ENCODE results near the gene STK11. TPM values are rescaled to one million over a fixed set of nuclear protein-coding genes. Genes with fewer than 3 reads are reported as not detected.

Gene STK11
- polyA plus RNA-seq, 1 of the 3 experiments (the other 2 are of a cell fraction) = 55.5 TPM

DNA sequence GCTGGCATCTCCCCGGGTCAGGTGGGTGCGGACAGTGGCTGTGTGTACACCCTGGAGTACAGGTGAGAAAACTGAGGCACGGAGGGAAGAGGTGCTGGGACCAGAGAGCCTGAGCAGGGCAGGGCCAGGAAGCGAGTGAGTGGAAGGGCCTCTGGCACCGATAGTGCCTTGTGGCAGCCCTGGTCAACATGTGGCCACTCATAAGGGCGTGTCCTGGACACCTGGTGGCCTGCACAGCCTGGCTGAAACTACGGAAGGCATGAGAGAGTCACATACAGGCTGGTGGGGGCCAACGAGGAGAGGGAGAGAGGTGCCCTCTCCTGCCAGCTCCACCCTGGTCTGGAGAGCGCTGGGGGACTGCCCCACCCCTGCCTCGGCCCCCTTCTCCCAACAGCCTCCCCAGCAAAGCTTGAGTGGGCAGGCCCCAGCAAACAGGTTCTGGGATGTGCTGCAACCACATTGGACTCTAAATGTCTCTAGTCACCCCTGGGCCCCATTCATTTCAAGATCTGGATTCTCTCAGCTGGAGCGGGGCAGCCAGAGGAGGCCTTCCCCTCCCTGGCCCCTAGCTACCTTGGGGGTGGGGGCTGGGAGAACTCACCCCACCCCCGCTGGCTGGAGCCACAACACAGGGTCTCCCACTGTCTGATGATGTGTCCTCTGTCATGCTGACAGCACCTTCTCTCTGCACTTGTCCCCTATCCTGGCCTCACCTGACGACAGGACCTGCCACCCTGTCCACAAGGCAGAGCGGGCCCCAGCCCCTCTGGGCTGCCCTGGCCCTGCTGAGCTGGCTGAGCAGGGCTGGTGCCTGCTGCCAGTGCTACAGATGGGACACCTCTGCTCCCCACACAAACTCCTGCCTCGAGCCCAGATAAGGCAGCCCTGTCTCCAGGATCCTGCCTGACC, 26.4 kb downstream of the STK11 start (continued):
- TF ChIP-seq, protein P1, sequence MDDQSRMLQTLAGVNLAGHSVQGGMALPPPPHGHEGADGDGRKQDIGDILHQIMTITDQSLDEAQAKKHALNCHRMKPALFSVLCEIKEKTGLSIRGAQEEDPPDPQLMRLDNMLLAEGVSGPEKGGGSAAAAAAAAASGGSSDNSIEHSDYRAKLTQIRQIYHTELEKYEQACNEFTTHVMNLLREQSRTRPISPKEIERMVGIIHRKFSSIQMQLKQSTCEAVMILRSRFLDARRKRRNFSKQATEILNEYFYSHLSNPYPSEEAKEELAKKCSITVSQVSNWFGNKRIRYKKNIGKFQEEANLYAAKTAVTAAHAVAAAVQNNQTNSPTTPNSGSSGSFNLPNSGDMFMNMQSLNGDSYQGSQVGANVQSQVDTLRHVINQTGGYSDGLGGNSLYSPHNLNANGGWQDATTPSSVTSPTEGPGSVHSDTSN (IDR thresholded peaks at IDR 0.05) = no peak

DNA sequence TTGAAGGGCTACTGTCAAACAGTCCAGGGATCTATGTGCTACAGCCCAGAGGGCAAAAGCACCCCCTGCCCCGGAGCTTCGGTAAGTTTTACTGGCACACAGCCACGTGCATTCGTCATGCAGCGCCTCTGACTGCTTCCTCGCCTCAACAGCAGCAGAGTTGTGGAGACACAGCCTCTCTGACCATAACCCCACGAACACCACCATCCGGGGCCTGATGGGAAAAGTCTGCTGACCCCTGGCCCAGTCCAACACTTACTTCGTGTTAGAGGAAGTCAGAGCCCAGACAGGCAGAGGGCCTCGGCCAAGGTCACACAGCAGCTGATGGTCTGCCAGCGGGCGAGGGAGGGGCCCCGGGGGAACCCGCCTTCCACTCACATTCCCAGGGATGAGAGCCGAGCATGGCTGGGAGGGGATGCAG, 27.1 kb downstream of the STK11 start:
- no peak for DNase-seq
- H3K79me2 ChIP-seq (ENCODE audit: insufficient read depth) = peaks cover 11% of the 10 kb centered on the region; the same call in 1 of the 2 replicates
- no peak overlapping the region for H2AFZ ChIP-seq (ENCODE audit: low read depth)
- H3K27ac ChIP-seq (ENCODE audit: low read depth in 2 of 2, low read length in 1 of 2) = no peak overlapping the region
- H3K9me3 ChIP-seq = no peaks in the 10 kb centered on the region
- peaks cover 14% of the 10 kb centered on the region for H3F3A ChIP-seq (replicated peaks; ENCODE audit: insufficient read depth)
- ChIA-PET CTCF (interaction anchor here (0.6 to 5.7 kb wide), 6 partner anchors 11 to 1042 kb away, joined by 3 to 82 read pairs (median 4); no protein-coding TSS in a partner anchor), POLR2A (no interaction called here)
- no peak overlapping the region for H3K9ac ChIP-seq
- peaks cover 0 to 9% of the 10 kb centered on the region in 2 experiments; a peak in 1 of 4 replicates for H3K4me1 ChIP-seq (ENCODE audit: control insufficient read depth in 1 of 2, insufficient read depth in 2 of 2, low read depth in 1 of 2, low read length in 1 of 2)
- H4K20me1 ChIP-seq (ENCODE audit: insufficient read depth) = peaks cover 24% of the 10 kb centered on the region
- peaks cover 0 to 48% of the 10 kb centered on the region in 2 experiments for H3K36me3 ChIP-seq (replicated peaks in 1 of 2; ENCODE audit: control insufficient read depth in 1 of 2, insufficient read depth in 2 of 2, low read length in 1 of 2)
- 73% methylated on average over 13 of the region's 15 CpGs for WGBS (ENCODE audit: low lambda C conversion rate)
- no peaks in the 10 kb centered on the region for H3K9me2 ChIP-seq
- no peaks in the 10 kb centered on the region for H3K27me3 ChIP-seq (ENCODE audit: insufficient read depth)
- no peak overlapping the region for H3K4me3 ChIP-seq (ENCODE audit: low read depth in 2 of 2, low read length in 1 of 2)
- TF ChIP-seq RCOR1 (IDR thresholded peaks at IDR 0.05; ENCODE audit: low read length) (no peak), EP300 (IDR thresholded peaks at IDR 0.05; ENCODE audit: borderline replicate concordance in 1 of 2, low read depth in 1 of 2, low read length in 1 of 2) (no peak), SMC3 (IDR thresholded peaks at IDR 0.05; ENCODE audit: low read depth, low read length) (no peak), TEAD4 (IDR thresholded peaks at IDR 0.05; ENCODE audit: borderline replicate concordance, insufficient read depth) (no peak), FOXJ3 (CRISPR knock-in tag; IDR thresholded peaks at IDR 0.05) (no peak)
- TF ChIP-seq, protein P2, sequence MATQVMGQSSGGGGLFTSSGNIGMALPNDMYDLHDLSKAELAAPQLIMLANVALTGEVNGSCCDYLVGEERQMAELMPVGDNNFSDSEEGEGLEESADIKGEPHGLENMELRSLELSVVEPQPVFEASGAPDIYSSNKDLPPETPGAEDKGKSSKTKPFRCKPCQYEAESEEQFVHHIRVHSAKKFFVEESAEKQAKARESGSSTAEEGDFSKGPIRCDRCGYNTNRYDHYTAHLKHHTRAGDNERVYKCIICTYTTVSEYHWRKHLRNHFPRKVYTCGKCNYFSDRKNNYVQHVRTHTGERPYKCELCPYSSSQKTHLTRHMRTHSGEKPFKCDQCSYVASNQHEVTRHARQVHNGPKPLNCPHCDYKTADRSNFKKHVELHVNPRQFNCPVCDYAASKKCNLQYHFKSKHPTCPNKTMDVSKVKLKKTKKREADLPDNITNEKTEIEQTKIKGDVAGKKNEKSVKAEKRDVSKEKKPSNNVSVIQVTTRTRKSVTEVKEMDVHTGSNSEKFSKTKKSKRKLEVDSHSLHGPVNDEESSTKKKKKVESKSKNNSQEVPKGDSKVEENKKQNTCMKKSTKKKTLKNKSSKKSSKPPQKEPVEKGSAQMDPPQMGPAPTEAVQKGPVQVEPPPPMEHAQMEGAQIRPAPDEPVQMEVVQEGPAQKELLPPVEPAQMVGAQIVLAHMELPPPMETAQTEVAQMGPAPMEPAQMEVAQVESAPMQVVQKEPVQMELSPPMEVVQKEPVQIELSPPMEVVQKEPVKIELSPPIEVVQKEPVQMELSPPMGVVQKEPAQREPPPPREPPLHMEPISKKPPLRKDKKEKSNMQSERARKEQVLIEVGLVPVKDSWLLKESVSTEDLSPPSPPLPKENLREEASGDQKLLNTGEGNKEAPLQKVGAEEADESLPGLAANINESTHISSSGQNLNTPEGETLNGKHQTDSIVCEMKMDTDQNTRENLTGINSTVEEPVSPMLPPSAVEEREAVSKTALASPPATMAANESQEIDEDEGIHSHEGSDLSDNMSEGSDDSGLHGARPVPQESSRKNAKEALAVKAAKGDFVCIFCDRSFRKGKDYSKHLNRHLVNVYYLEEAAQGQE (IDR thresholded peaks at IDR 0.05; ENCODE audit: low read depth, low read length) = no peak
- TF ChIP-seq, protein P1 (IDR thresholded peaks at IDR 0.05) = no peak
- TF ChIP-seq, protein P3, sequence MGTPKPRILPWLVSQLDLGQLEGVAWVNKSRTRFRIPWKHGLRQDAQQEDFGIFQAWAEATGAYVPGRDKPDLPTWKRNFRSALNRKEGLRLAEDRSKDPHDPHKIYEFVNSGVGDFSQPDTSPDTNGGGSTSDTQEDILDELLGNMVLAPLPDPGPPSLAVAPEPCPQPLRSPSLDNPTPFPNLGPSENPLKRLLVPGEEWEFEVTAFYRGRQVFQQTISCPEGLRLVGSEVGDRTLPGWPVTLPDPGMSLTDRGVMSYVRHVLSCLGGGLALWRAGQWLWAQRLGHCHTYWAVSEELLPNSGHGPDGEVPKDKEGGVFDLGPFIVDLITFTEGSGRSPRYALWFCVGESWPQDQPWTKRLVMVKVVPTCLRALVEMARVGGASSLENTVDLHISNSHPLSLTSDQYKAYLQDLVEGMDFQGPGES (IDR thresholded peaks at IDR 0.05; ENCODE audit: low read depth, low read length) = no peak
- TF ChIP-seq, protein P4, sequence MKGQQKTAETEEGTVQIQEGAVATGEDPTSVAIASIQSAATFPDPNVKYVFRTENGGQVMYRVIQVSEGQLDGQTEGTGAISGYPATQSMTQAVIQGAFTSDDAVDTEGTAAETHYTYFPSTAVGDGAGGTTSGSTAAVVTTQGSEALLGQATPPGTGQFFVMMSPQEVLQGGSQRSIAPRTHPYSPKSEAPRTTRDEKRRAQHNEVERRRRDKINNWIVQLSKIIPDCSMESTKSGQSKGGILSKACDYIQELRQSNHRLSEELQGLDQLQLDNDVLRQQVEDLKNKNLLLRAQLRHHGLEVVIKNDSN (IDR thresholded peaks at IDR 0.05; ENCODE audit: borderline replicate concordance, low read depth) = no peak
- TF ChIP-seq, protein P5, sequence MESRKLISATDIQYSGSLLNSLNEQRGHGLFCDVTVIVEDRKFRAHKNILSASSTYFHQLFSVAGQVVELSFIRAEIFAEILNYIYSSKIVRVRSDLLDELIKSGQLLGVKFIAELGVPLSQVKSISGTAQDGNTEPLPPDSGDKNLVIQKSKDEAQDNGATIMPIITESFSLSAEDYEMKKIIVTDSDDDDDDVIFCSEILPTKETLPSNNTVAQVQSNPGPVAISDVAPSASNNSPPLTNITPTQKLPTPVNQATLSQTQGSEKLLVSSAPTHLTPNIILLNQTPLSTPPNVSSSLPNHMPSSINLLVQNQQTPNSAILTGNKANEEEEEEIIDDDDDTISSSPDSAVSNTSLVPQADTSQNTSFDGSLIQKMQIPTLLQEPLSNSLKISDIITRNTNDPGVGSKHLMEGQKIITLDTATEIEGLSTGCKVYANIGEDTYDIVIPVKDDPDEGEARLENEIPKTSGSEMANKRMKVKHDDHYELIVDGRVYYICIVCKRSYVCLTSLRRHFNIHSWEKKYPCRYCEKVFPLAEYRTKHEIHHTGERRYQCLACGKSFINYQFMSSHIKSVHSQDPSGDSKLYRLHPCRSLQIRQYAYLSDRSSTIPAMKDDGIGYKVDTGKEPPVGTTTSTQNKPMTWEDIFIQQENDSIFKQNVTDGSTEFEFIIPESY (IDR thresholded peaks at IDR 0.05; ENCODE audit: borderline replicate concordance, low read depth) = no peak
- no peak overlapping the region for H3K4me2 ChIP-seq

Data from SK-N-SH (cell line).